Keratinocyte (primary cell): Measurements from ENCODE around the gene HOXB7.
A peak's percentile ranks its signal among the peaks of the same experiment; 100 is the strongest.

Experiments
- CTCF ChIP-seq, 3 experiments: IDR thresholded peaks in 1 of 3; conservative IDR thresholded peaks in 1 of 3; optimal IDR thresholded peaks in 1 of 3; 2 replicates in 2 of 3; 3 replicates in 1 of 3; pipeline versions ENCODE3 to v1.5.1; 2011; ENCODE audit warnings: low read length in 3 of 3, mild to moderate bottlenecking in 3 of 3, moderate library complexity in 2 of 3, control low read depth in 1 of 3, inconsistent platforms in 1 of 3; ENCODE audit not compliant: insufficient read depth in 2 of 3; ENCODE audit errors: extremely low read depth in 1 of 3
- EZH2 ChIP-seq: IDR thresholded peaks from one replicate; pipeline ENCODE4 v1.6.1; 2012; ENCODE audit warnings: inconsistent platforms, mild to moderate bottlenecking, low read length, moderate library complexity

GRCh38 chr17:48645639-48646182 is 34.9 kb upstream of the HOXB7 start:
- no peak for TF ChIP-seq CTCF (optimal IDR thresholded peaks at IDR 0.05 in 1 of 3, IDR thresholded peaks at IDR 0.05 in 1 of 3, conservative IDR thresholded peaks at IDR 0.05 in 1 of 3; ENCODE audit: extremely low read depth in 1 of 3, insufficient read depth in 2 of 3, low read length in 3 of 3)
- TF ChIP-seq EZH2: peak; percentile 21
